WTC11 (cell line): ENCODE data around the gene ZNF341. TPM values are rescaled to one million over a fixed set of nuclear protein-coding genes. Genes with fewer than 3 reads are reported as not detected.

ENCODE experiments used
- ATAC-seq: fragments of 200-7000 bp; cut with Tn5 transposase; 2 replicates; pipeline ENCODE4 v1.10.0; 2021; ENCODE audit warnings: mild to moderate bottlenecking, moderate library complexity
- CTCF ChIA-PET: fragments of 300-600 bp; sonication (Branson Sonifier 250); formaldehyde crosslinking; loops from one replicate; lab custom pipeline; 2021; ENCODE audit warnings: antibody characterized with exemption; lab: Charles Lee
- POLR2A ChIA-PET: fragments of 350-600 bp; sonication (Branson Sonifier 250); formaldehyde crosslinking; loops from one replicate; lab custom pipeline; 2021; ENCODE audit warnings: antibody characterized with exemption; lab: Charles Lee
- DNase-seq: peaks from one replicate; pipeline ENCODE4 v3.0.0; 2021; ENCODE audit warnings: low spot score
- H3K27ac Mint-ChIP-seq: 2 replicates; pipeline ENCODE4 v1.8.0; 2021; ENCODE audit warnings: mixed read lengths
- H3K27me3 Mint-ChIP-seq: 2 replicates; pipeline ENCODE4 v1.8.0; 2021; ENCODE audit warnings: low read depth, mild to moderate bottlenecking, moderate library complexity, mixed read lengths
- H3K36me3 Mint-ChIP-seq: 2 replicates; pipeline ENCODE4 v1.8.0; 2021; ENCODE audit warnings: mixed read lengths
- H3K4me1 Mint-ChIP-seq: 2 replicates; pipeline ENCODE4 v1.8.0; 2022; ENCODE audit warnings: mixed read lengths
- H3K4me3 Mint-ChIP-seq: 2 replicates; pipeline ENCODE4 v1.8.0; 2021; ENCODE audit warnings: mild to moderate bottlenecking, moderate library complexity, mixed read lengths
- H3K9me3 Mint-ChIP-seq: 2 replicates; pipeline ENCODE4 v1.8.0; 2021; ENCODE audit warnings: mixed read lengths
- ATF2 ChIP-seq: sonication (generic); formaldehyde crosslinking; IDR thresholded peaks from 2 replicates; pipeline ENCODE4 v1.8.1; 2022; ENCODE audit warnings: low read depth, missing genetic modification reagents, borderline replicate concordance
- ATF3 ChIP-seq: sonication (generic); formaldehyde crosslinking; conservative IDR thresholded peaks from 2 replicates; pipeline ENCODE4 v1.8.1; 2022; ENCODE audit warnings: mild to moderate bottlenecking, missing genetic modification reagents
- E2F5 ChIP-seq: sonication (generic); formaldehyde crosslinking; IDR thresholded peaks from 2 replicates; pipeline ENCODE4 v1.8.1; 2022; ENCODE audit warnings: mild to moderate bottlenecking, moderate library complexity, missing genetic modification reagents
- ESRRA ChIP-seq: sonication (generic); formaldehyde crosslinking; IDR thresholded peaks from 2 replicates; pipeline ENCODE4 v1.8.1; 2022; ENCODE audit warnings: mild to moderate bottlenecking, missing genetic modification reagents, borderline replicate concordance
- FOXP1 ChIP-seq: sonication (generic); formaldehyde crosslinking; IDR thresholded peaks from 2 replicates; pipeline ENCODE4 v1.8.0; 2022; ENCODE audit warnings: missing genetic modification reagents, mild to moderate bottlenecking, moderate library complexity, borderline replicate concordance
- HMGA2 ChIP-seq: fragments of 250-450 bp; sonication (Bioruptor Pico); IDR thresholded peaks from 2 replicates; pipeline ENCODE4 v1.4.0; 2021; ENCODE audit warnings: mild to moderate bottlenecking, moderate library complexity
- KAT7 ChIP-seq: sonication (generic); formaldehyde crosslinking; IDR thresholded peaks from 2 replicates; pipeline ENCODE4 v1.8.1; 2023; ENCODE audit warnings: missing genetic modification reagents, mild to moderate bottlenecking, borderline replicate concordance
- MXD4 ChIP-seq: fragments of 250-450 bp; sonication (Bioruptor Pico); IDR thresholded peaks from 2 replicates; pipeline ENCODE4 v1.8.0; 2021; ENCODE audit warnings: mild to moderate bottlenecking, moderate library complexity, borderline replicate concordance
- NR1H2 ChIP-seq: sonication (generic); formaldehyde crosslinking; IDR thresholded peaks from 2 replicates; pipeline ENCODE4 v1.9.0; 2021; ENCODE audit warnings: mild to moderate bottlenecking, moderate library complexity, missing genetic modification reagents
- OVOL2 ChIP-seq: fragments of 250-450 bp; sonication (Bioruptor Pico); IDR thresholded peaks from 2 replicates; pipeline ENCODE4 v1.9.0; 2021; ENCODE audit warnings: mild to moderate bottlenecking, borderline replicate concordance
- RORB ChIP-seq: fragments of 250-450 bp; sonication (Bioruptor Pico); IDR thresholded peaks from 2 replicates; pipeline ENCODE4 v1.9.0; 2021; ENCODE audit warnings: mild to moderate bottlenecking
- SMAD3 ChIP-seq: sonication (generic); formaldehyde crosslinking; IDR thresholded peaks from 2 replicates; pipeline ENCODE4 v1.8.0; 2022; ENCODE audit warnings: missing genetic modification reagents, mild to moderate bottlenecking, borderline replicate concordance
- TCF7 ChIP-seq: sonication (generic); formaldehyde crosslinking; IDR thresholded peaks from 2 replicates; pipeline ENCODE4 v1.8.0; 2022; ENCODE audit warnings: mild to moderate bottlenecking, low read depth, missing genetic modification reagents, moderate library complexity
- TEAD1 ChIP-seq: sonication (generic); formaldehyde crosslinking; IDR thresholded peaks from 2 replicates; pipeline ENCODE4 v1.8.0; 2022; ENCODE audit warnings: mild to moderate bottlenecking, missing genetic modification reagents
- TEAD4 ChIP-seq: sonication (generic); formaldehyde crosslinking; IDR thresholded peaks from 2 replicates; pipeline ENCODE4 v1.8.0; 2022; ENCODE audit warnings: mild to moderate bottlenecking, missing genetic modification reagents
- TP53 ChIP-seq: sonication (generic); formaldehyde crosslinking; IDR thresholded peaks from 2 replicates; pipeline ENCODE4 v1.8.1; 2023; ENCODE audit warnings: mild to moderate bottlenecking, missing genetic modification reagents
- ZBTB21 ChIP-seq: sonication (generic); formaldehyde crosslinking; IDR thresholded peaks from 2 replicates; pipeline ENCODE4 v1.8.1; 2023; ENCODE audit warnings: mild to moderate bottlenecking, missing genetic modification reagents, borderline replicate concordance
- ZNF138 ChIP-seq: sonication (generic); formaldehyde crosslinking; conservative IDR thresholded peaks from 2 replicates; pipeline ENCODE4 v1.8.1; 2022; ENCODE audit warnings: mild to moderate bottlenecking, moderate library complexity, missing genetic modification reagents
- ZNF232 ChIP-seq: sonication (generic); formaldehyde crosslinking; IDR thresholded peaks from 2 replicates; pipeline ENCODE4 v1.8.0; 2022; ENCODE audit warnings: mild to moderate bottlenecking, missing genetic modification reagents
- ZNF263 ChIP-seq: sonication (generic); formaldehyde crosslinking; IDR thresholded peaks from 2 replicates; pipeline ENCODE4 v1.8.1; 2022; ENCODE audit warnings: low read depth, mild to moderate bottlenecking, moderate library complexity, missing genetic modification reagents
- ZNF317 ChIP-seq: sonication (generic); formaldehyde crosslinking; IDR thresholded peaks from 2 replicates; pipeline ENCODE4 v1.8.1; 2023; ENCODE audit warnings: low read depth, mild to moderate bottlenecking, moderate library complexity, missing genetic modification reagents, borderline replicate concordance
- ZNF396 ChIP-seq: fragments of 250-450 bp; sonication (Bioruptor Pico); IDR thresholded peaks from 2 replicates; pipeline ENCODE4 v1.8.0; 2021; ENCODE audit warnings: mild to moderate bottlenecking, moderate library complexity, borderline replicate concordance
- total RNA-seq: library from RNA; stranded (reverse); gene quantifications from 3 replicates; pipeline ENCODE4 v1.2.3, GENCODE V29; 2021
- TF ChIP-seq, protein P1 (sequence below): sonication (generic); formaldehyde crosslinking; IDR thresholded peaks from 2 replicates; pipeline ENCODE4 v1.8.0; 2022; ENCODE audit warnings: mild to moderate bottlenecking, missing genetic modification reagents
- TF ChIP-seq, protein P2 (sequence below): sonication (generic); formaldehyde crosslinking; IDR thresholded peaks from 2 replicates; pipeline ENCODE4 v1.8.0; 2022; ENCODE audit warnings: mild to moderate bottlenecking, missing genetic modification reagents
- TF ChIP-seq, protein P3 (sequence below): sonication (generic); formaldehyde crosslinking; IDR thresholded peaks from 2 replicates; pipeline ENCODE4 v1.8.0; 2022; ENCODE audit warnings: mild to moderate bottlenecking, missing genetic modification reagents
- TF ChIP-seq, protein P4 (sequence below): sonication (generic); formaldehyde crosslinking; IDR thresholded peaks from 2 replicates; pipeline ENCODE4 v1.8.0; 2022; ENCODE audit warnings: missing genetic modification reagents

The ZNF341 gene
- total RNA-seq, 1 experiment from 2014 or later = 9.6 TPM

- no peak for TF ChIP-seq ZBTB21
- TF ChIP-seq FOXP1 (CRISPR knock-in tag) = no peak
- TF ChIP-seq, protein P1, sequence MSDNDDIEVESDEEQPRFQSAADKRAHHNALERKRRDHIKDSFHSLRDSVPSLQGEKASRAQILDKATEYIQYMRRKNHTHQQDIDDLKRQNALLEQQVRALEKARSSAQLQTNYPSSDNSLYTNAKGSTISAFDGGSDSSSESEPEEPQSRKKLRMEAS (CRISPR knock-in tag) = no peak
- TF ChIP-seq, protein P2, sequence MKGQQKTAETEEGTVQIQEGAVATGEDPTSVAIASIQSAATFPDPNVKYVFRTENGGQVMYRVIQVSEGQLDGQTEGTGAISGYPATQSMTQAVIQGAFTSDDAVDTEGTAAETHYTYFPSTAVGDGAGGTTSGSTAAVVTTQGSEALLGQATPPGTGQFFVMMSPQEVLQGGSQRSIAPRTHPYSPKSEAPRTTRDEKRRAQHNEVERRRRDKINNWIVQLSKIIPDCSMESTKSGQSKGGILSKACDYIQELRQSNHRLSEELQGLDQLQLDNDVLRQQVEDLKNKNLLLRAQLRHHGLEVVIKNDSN = no peak
- no peak for TF ChIP-seq ZNF138 (CRISPR knock-in tag)
- no peak for TF ChIP-seq ATF2 (CRISPR knock-in tag)
Observed at GRCh38 chr20:33710681-33711445, 20.9 kb upstream of the ZNF341 start (continued).

DNA sequence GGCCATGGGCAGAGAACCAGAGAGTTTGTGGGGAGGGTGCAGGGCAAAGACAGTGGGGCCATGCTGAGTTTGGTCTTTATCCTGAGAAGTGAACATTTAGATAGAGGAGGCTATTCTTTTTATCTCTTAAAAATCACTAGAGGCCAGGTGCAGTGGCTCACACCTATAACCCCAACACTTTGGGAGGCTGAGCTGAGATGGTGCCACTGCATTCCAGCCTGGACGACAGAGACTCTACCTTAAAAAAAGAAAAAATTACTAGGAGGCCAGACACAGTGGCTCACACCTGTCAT is 20.4 kb upstream of the ZNF341 start:
- no peak overlapping the region for H3K4me3 Mint-ChIP-seq
- H3K9me3 Mint-ChIP-seq = no peaks in the 10 kb centered on the region
- H3K27ac Mint-ChIP-seq = peak overlapping the region; percentile 40
- H3K4me1 Mint-ChIP-seq = peaks cover 10% of the 10 kb centered on the region
- H3K27me3 Mint-ChIP-seq = no peaks in the 10 kb centered on the region; the same call in 1 of the 2 replicates
- no peaks in the 10 kb centered on the region for H3K36me3 Mint-ChIP-seq
- DNase-seq = no peak
- no peak for ATAC-seq
- ChIA-PET POLR2A (no interaction called here), CTCF (no interaction called here)
- TF ChIP-seq MXD4 (CRISPR knock-in tag) (no peak), ZNF317 (no peak), TCF7 (CRISPR knock-in tag) (no peak), NR1H2 (CRISPR knock-in tag) (no peak), ZNF263 (CRISPR knock-in tag) (no peak), TEAD4 (CRISPR knock-in tag) (no peak), ATF3 (CRISPR knock-in tag) (no peak), KAT7 (CRISPR knock-in tag) (no peak), SMAD3 (CRISPR knock-in tag) (no peak), ZNF138 (CRISPR knock-in tag) (no peak), RORB (no peak), TEAD1 (CRISPR knock-in tag) (no peak), ESRRA (no peak), ZNF232 (CRISPR knock-in tag) (no peak)

DNA sequence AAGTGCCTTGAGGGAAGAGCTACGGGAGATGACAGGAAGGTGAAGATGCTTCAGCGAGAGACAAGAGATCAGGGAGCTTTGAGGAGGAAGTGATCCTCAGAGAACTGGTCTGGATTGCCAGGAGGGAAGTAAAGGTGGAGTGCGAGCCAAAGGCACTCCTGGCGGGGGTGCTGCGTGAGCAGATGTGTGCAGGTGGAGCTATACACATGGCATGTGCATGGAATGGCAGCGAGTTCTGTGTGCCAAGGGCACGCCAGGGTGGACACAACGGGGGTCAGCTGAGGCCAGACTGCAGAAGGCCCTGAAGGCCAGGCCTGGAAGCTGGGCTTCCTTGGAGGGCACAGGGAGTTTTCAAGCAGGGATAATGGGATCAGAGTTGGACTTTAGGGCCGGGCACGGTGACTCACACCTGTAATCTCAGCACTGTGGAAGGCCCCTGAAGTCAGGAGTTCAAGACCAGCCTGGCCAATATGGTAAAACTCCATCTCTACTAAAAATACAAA is 17.9 kb upstream of the ZNF341 start:
- POLR2A ChIA-PET = no interaction called here
- CTCF ChIA-PET = interaction anchor here (0.6 kb wide), 1 partner anchor 951 kb away, joined by 3 read pairs; no protein-coding TSS in a partner anchor
- TF ChIP-seq ZBTB21 = no peak
- TF ChIP-seq E2F5 (CRISPR knock-in tag) = no peak
- TF ChIP-seq ZNF396 (CRISPR knock-in tag) = no peak
- no peak for TF ChIP-seq TP53
- TF ChIP-seq ZNF232 (CRISPR knock-in tag) = no peak
- TF ChIP-seq, protein P3, sequence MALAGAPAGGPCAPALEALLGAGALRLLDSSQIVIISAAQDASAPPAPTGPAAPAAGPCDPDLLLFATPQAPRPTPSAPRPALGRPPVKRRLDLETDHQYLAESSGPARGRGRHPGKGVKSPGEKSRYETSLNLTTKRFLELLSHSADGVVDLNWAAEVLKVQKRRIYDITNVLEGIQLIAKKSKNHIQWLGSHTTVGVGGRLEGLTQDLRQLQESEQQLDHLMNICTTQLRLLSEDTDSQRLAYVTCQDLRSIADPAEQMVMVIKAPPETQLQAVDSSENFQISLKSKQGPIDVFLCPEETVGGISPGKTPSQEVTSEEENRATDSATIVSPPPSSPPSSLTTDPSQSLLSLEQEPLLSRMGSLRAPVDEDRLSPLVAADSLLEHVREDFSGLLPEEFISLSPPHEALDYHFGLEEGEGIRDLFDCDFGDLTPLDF (CRISPR knock-in tag) = no peak
- TF ChIP-seq, protein P4, sequence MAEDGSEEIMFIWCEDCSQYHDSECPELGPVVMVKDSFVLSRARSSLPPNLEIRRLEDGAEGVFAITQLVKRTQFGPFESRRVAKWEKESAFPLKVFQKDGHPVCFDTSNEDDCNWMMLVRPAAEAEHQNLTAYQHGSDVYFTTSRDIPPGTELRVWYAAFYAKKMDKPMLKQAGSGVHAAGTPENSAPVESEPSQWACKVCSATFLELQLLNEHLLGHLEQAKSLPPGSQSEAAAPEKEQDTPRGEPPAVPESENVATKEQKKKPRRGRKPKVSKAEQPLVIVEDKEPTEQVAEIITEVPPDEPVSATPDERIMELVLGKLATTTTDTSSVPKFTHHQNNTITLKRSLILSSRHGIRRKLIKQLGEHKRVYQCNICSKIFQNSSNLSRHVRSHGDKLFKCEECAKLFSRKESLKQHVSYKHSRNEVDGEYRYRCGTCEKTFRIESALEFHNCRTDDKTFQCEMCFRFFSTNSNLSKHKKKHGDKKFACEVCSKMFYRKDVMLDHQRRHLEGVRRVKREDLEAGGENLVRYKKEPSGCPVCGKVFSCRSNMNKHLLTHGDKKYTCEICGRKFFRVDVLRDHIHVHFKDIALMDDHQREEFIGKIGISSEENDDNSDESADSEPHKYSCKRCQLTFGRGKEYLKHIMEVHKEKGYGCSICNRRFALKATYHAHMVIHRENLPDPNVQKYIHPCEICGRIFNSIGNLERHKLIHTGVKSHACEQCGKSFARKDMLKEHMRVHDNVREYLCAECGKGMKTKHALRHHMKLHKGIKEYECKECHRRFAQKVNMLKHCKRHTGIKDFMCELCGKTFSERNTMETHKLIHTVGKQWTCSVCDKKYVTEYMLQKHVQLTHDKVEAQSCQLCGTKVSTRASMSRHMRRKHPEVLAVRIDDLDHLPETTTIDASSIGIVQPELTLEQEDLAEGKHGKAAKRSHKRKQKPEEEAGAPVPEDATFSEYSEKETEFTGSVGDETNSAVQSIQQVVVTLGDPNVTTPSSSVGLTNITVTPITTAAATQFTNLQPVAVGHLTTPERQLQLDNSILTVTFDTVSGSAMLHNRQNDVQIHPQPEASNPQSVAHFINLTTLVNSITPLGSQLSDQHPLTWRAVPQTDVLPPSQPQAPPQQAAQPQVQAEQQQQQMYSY = no peak
- TF ChIP-seq HMGA2 (CRISPR knock-in tag) = no peak
- TF ChIP-seq SMAD3 (CRISPR knock-in tag) = no peak
- TF ChIP-seq OVOL2 (CRISPR knock-in tag) = no peak
- no peak for TF ChIP-seq ZNF317

More for the DNA sequence above, 17.9 kb upstream of the ZNF341 start:
- Mint-ChIP-seq H3K27ac (no peak overlapping the region), H3K4me3 (no peak overlapping the region), H3K4me1 (peaks cover 10% of the 10 kb centered on the region), H3K9me3 (no peaks in the 10 kb centered on the region), H3K36me3 (no peaks in the 10 kb centered on the region), H3K27me3 (no peaks in the 10 kb centered on the region; the same call in 1 of the 2 replicates)
- no peak for DNase-seq
- ATAC-seq = no peak
